ENCODE measurements around the gene AIFM3.

AIFM3 gene

DNA sequence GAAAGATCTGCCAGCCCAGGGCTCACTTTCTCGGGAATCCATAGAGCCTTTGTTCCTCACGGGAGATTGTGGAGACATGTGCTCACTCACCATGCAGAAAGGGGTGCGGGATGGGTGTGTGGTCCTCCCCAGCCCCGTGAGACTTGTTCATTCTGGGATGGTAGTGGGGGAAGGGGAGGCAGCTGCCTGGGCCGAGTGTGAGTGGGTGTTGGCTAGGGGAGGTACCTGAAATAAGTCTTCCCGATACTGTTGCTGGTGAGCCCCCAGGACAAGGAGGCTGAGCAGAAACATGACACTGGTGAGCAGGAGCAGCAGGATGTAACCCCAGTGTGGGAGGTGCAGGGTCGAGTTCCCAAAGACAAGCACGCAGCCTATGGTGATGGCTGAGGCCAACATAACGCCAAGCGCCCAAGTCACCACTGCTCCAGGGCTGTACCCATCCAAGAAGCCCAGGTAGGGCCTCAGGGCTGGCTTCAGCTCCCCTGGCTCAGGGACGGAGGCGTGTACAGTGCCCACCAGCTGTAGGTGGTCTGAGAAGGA lies 62.5 kb downstream of the AIFM3 start:
- Histone ChIP-seq H4K20me1 (ENCODE audit: insufficient read depth, low read length) (0 out of 2 replicates have a peak, but pooled peaks cover 3% of the 10 kb centered on the region), H3K9me3 (ENCODE audit: insufficient read depth, low read length, severe bottlenecking) (no peaks in the 10 kb centered on the region), H3K27ac (ENCODE audit: low read length) (no peak overlapping the region), H3K4me1 (ENCODE audit: insufficient read depth, low read length) (peaks cover 10% of the 10 kb centered on the region), H3K27me3 (ENCODE audit: insufficient read depth, low read length, poor library complexity) (no peaks in the 10 kb centered on the region), H3K36me3 (ENCODE audit: insufficient read depth, low read length) (no peaks in the 10 kb centered on the region), H3K4me2 (ENCODE audit: insufficient read depth, low read length) (no peak overlapping the region), H2AFZ (ENCODE audit: low read depth, low read length) (no peak overlapping the region), H3K9ac (ENCODE audit: low read depth, low read length) (no peak overlapping the region), H3K4me3 (ENCODE audit: low read depth in 1 of 2, low read length in 2 of 2) (no peak overlapping the region), H3K79me2 (ENCODE audit: insufficient read depth, low read length) (no peaks in the 10 kb centered on the region)
- DNase-seq (no peak), ATAC-seq (ENCODE audit: insufficient read depth, low read depth) (no peak)
- TF ChIP-seq EZH2 (IDR thresholded peaks at IDR 0.05; ENCODE audit: borderline replicate concordance, low read depth, low read length, severe bottlenecking) = no peak
- TF ChIP-seq, protein P1, sequence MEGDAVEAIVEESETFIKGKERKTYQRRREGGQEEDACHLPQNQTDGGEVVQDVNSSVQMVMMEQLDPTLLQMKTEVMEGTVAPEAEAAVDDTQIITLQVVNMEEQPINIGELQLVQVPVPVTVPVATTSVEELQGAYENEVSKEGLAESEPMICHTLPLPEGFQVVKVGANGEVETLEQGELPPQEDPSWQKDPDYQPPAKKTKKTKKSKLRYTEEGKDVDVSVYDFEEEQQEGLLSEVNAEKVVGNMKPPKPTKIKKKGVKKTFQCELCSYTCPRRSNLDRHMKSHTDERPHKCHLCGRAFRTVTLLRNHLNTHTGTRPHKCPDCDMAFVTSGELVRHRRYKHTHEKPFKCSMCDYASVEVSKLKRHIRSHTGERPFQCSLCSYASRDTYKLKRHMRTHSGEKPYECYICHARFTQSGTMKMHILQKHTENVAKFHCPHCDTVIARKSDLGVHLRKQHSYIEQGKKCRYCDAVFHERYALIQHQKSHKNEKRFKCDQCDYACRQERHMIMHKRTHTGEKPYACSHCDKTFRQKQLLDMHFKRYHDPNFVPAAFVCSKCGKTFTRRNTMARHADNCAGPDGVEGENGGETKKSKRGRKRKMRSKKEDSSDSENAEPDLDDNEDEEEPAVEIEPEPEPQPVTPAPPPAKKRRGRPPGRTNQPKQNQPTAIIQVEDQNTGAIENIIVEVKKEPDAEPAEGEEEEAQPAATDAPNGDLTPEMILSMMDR (IDR thresholded peaks at IDR 0.05; ENCODE audit: borderline replicate concordance, extremely low read depth, low read length, poor library complexity, severe bottlenecking) = no peak

DNA sequence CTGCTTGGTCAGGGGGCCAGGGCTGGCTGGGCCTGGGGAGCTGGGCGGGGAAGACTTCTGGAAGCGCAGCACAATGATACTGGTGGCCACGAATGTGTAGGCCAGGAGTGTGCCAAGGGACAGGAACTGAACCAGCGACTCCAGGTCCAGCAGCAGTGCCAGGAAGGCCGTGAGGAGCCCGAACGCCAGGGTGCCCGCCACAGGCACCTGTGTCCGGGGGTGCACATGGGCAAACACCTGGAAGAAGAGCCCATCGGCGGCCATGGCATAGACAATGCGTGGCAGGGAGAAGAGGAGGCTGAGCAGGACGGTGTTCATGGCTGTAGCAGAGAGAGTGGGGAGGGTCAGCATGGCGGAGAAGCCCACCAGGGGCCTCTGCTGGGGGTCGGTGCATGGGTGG lies 63.0 kb downstream of the AIFM3 start:
- ATAC-seq (ENCODE audit: insufficient read depth, low read depth) (no peak), DNase-seq (no peak)
- Histone ChIP-seq H3K9ac (ENCODE audit: low read depth, low read length) (no peak overlapping the region), H3K27ac (ENCODE audit: low read length) (no peak overlapping the region), H3K9me3 (ENCODE audit: insufficient read depth, low read length, severe bottlenecking) (no peaks in the 10 kb centered on the region), H3K36me3 (ENCODE audit: insufficient read depth, low read length) (no peaks in the 10 kb centered on the region), H3K4me1 (ENCODE audit: insufficient read depth, low read length) (peaks cover 10% of the 10 kb centered on the region), H4K20me1 (ENCODE audit: insufficient read depth, low read length) (0 out of 2 replicates have a peak, but pooled peaks cover 3% of the 10 kb centered on the region), H3K27me3 (ENCODE audit: insufficient read depth, low read length, poor library complexity) (no peaks in the 10 kb centered on the region), H2AFZ (ENCODE audit: low read depth, low read length) (no peak overlapping the region), H3K4me3 (ENCODE audit: low read depth in 1 of 2, low read length in 2 of 2) (no peak overlapping the region), H3K4me2 (ENCODE audit: insufficient read depth, low read length) (no peak overlapping the region), H3K79me2 (ENCODE audit: insufficient read depth, low read length) (no peaks in the 10 kb centered on the region)
- TF ChIP-seq EZH2 (IDR thresholded peaks at IDR 0.05; ENCODE audit: borderline replicate concordance, low read depth, low read length, severe bottlenecking) = no peak
- TF ChIP-seq, protein P1 (IDR thresholded peaks at IDR 0.05; ENCODE audit: borderline replicate concordance, extremely low read depth, low read length, poor library complexity, severe bottlenecking) = no peak
